CD4-positive, CD25-positive, alpha-beta regulatory T cell (primary cell): ENCODE measurements around the gene KLF13. TPM values are rescaled to one million over a fixed set of nuclear protein-coding genes. Genes with fewer than 3 reads are reported as not detected.

Experiments
- ATAC-seq, 2 donors: fragments of 150-1000 bp; cut with Tn5 transposase; one replicate each; pipeline ENCODE4 v1.10.0; 2021; ENCODE audit warnings: low read depth in 2 of 2, moderate number of reproducible peaks in 2 of 2, moderate library complexity in 1 of 2
- DNase-seq, 3 donors: peaks; one replicate each; pipeline versions ENCODE4 v3.0.0 to v3.0.0-alpha.2; 2012 to 2022; ENCODE audit warnings: mixed read lengths in 1 of 3
- H3K27ac ChIP-seq: one replicate; pipeline ENCODE4 v1.7.0; 2013; ENCODE audit warnings: mild to moderate bottlenecking, low read length; ENCODE audit not compliant: insufficient read depth, poor library complexity, severe bottlenecking
- H3K27me3 ChIP-seq: one replicate; pipeline ENCODE4 v1.7.0; 2013; ENCODE audit warnings: low read length; ENCODE audit not compliant: control insufficient read depth, insufficient read depth
- H3K36me3 ChIP-seq: one replicate; pipeline ENCODE4 v1.7.0; 2013; ENCODE audit warnings: mild to moderate bottlenecking, low read length, moderate library complexity; ENCODE audit not compliant: control insufficient read depth, insufficient read depth
- H3K4me1 ChIP-seq: 2 replicates; pipeline ENCODE4 v1.7.0; 2013; ENCODE audit warnings: mild to moderate bottlenecking, low read length; ENCODE audit not compliant: insufficient read depth, control insufficient read depth, poor library complexity, severe bottlenecking
- H3K4me3 ChIP-seq: one replicate; pipeline ENCODE4 v1.7.0; 2013; ENCODE audit warnings: low read depth, mild to moderate bottlenecking, low read length, moderate library complexity
- H3K9me3 ChIP-seq, 2 experiments: 1 replicate in 1 of 2; 2 replicates in 1 of 2; pipeline ENCODE4 v1.7.0; 2013; ENCODE audit warnings: low read length in 2 of 2, mild to moderate bottlenecking in 1 of 2, moderate library complexity in 1 of 2; ENCODE audit not compliant: control insufficient read depth in 2 of 2
- H3K27ac Mint-ChIP-seq, 3 donors: one replicate each; pipeline ENCODE4 v1.8.0; 2020 to 2022; ENCODE audit warnings: mild to moderate bottlenecking in 3 of 3, mixed read lengths in 3 of 3, moderate library complexity in 2 of 3
- H3K27me3 Mint-ChIP-seq: one replicate; pipeline ENCODE4 v1.8.0; 2022; ENCODE audit warnings: mild to moderate bottlenecking, mixed read lengths
- H3K36me3 Mint-ChIP-seq: one replicate; pipeline ENCODE4 v1.8.0; 2020; ENCODE audit warnings: mixed read lengths
- H3K4me1 Mint-ChIP-seq, 4 donors: one replicate each; pipeline ENCODE4 v1.8.0; 2020 to 2022; ENCODE audit warnings: mixed read lengths in 4 of 4, mild to moderate bottlenecking in 1 of 4
- H3K4me3 Mint-ChIP-seq, 4 donors: one replicate each; pipeline ENCODE4 v1.8.0; 2020 to 2022; ENCODE audit warnings: mild to moderate bottlenecking in 4 of 4, mixed read lengths in 4 of 4, moderate library complexity in 3 of 4
- H3K9me3 Mint-ChIP-seq, 7 donors: one replicate each; pipeline ENCODE4 v1.8.0; 2020 to 2022; ENCODE audit warnings: mixed read lengths in 7 of 7, mild to moderate bottlenecking in 3 of 7, moderate library complexity in 2 of 7
- polyA plus RNA-seq, 4 donors: library from polyadenylated mRNA; unstranded; fragments of 300-500 nt; fragmentation: Illumina TruSeq; gene quantifications; one replicate each; pipeline ENCODE4 v1.2.3, GENCODE V29; 2021
- total RNA-seq: library from RNA; stranded (reverse); gene quantifications from one replicate; pipeline ENCODE4 v1.2.3, GENCODE V29; 2022

Gene KLF13
- total and polyA plus RNA-seq, 5 donors from 2014 or later: 36.3 to 227 (median 50.4) TPM

GRCh38 chr15:31385736-31386135 is 59.1 kb downstream of the KLF13 start:
- peak overlapping the region; percentile 55 to 75 (median 67) for H3K27ac Mint-ChIP-seq
- Histone ChIP-seq H3K36me3 (peaks cover 15% of the 10 kb centered on the region), H3K4me3 (no peak overlapping the region), H3K4me1 (peaks cover 24% of the 10 kb centered on the region), H3K9me3 (no peaks in the 10 kb centered on the region), H3K27me3 (no peaks in the 10 kb centered on the region), H3K27ac (no peak overlapping the region)
- peaks cover 0 to 4% (median 0%) of the 10 kb centered on the region in 7 donors for H3K9me3 Mint-ChIP-seq
- H3K4me1 Mint-ChIP-seq: peaks cover 21 to 67% (median 45%) of the 10 kb centered on the region in 4 donors
- DNase-seq (no peak), ATAC-seq (no peak)
- H3K27me3 Mint-ChIP-seq: no peaks in the 10 kb centered on the region
- peaks cover 8% of the 10 kb centered on the region for H3K36me3 Mint-ChIP-seq
- H3K4me3 Mint-ChIP-seq: peak overlapping the region in 1 of 4 donors; percentile 58

GRCh38 chr15:31387092-31387478 is 60.5 kb downstream of the KLF13 start:
- Histone ChIP-seq H3K4me3 (no peak overlapping the region), H3K36me3 (peaks cover 3% of the 10 kb centered on the region), H3K9me3 (no peaks in the 10 kb centered on the region), H3K4me1 (peaks cover 30% of the 10 kb centered on the region), H3K27ac (no peak overlapping the region), H3K27me3 (no peaks in the 10 kb centered on the region)
- Mint-ChIP-seq H3K9me3 (peaks cover 0 to 4% (median 0%) of the 10 kb centered on the region in 7 donors), H3K4me3 (peak overlapping the region in 2 of 4 donors; percentile 18 to 69), H3K27me3 (no peaks in the 10 kb centered on the region), H3K36me3 (no peaks in the 10 kb centered on the region), H3K4me1 (peaks cover 21 to 65% (median 44%) of the 10 kb centered on the region in 4 donors), H3K27ac (peak overlapping the region in 2 of 3 donors; percentile 53 to 85)
- DNase-seq (no peak), ATAC-seq (no peak)

GRCh38 chr15:31387479-31388118 is 61.0 kb downstream of the KLF13 start:
- ATAC-seq: peak; percentile 7 to 10
- H3K9me3 Mint-ChIP-seq: peaks cover 0 to 4% (median 0%) of the 10 kb centered on the region in 7 donors
- H3K27me3 Mint-ChIP-seq: no peaks in the 10 kb centered on the region
- no peaks in the 10 kb centered on the region for H3K36me3 Mint-ChIP-seq
- DNase-seq: no peak
- Histone ChIP-seq H3K4me1 (peaks cover 34% of the 10 kb centered on the region), H3K4me3 (no peak overlapping the region), H3K27ac (no peak overlapping the region), H3K27me3 (no peaks in the 10 kb centered on the region), H3K36me3 (no peaks in the 10 kb centered on the region), H3K9me3 (no peaks in the 10 kb centered on the region)
- peak overlapping the region in 3 of 4 donors; percentile 18 to 60 (median 19) for H3K4me3 Mint-ChIP-seq
- peaks cover 21 to 64% (median 42%) of the 10 kb centered on the region in 4 donors for H3K4me1 Mint-ChIP-seq
- peak overlapping the region; percentile 85 to 93 (median 85) for H3K27ac Mint-ChIP-seq

- no peak overlapping the region for H3K27ac ChIP-seq
These were observed 62.9 kb downstream of the KLF13 start for GRCh38 chr15:31389576-31389975.

GRCh38 chr15:31390029-31390428 is 63.4 kb downstream of the KLF13 start:
- H3K27me3 Mint-ChIP-seq: peaks cover 7% of the 10 kb centered on the region
- Histone ChIP-seq H3K9me3 (no peaks in the 10 kb centered on the region), H3K4me1 (peaks cover 41% of the 10 kb centered on the region), H3K36me3 (no peaks in the 10 kb centered on the region), H3K27me3 (no peaks in the 10 kb centered on the region), H3K4me3 (no peak overlapping the region), H3K27ac (no peak overlapping the region)
- H3K9me3 Mint-ChIP-seq: peaks cover 0 to 4% (median 0%) of the 10 kb centered on the region in 7 donors
- H3K27ac Mint-ChIP-seq: peak overlapping the region in 1 of 3 donors; percentile 32
- H3K4me3 Mint-ChIP-seq: peak overlapping the region in 3 of 4 donors; percentile 9 to 60 (median 22)
- no peak for DNase-seq
- H3K4me1 Mint-ChIP-seq: peaks cover 21 to 58% (median 39%) of the 10 kb centered on the region in 4 donors
- no peaks in the 10 kb centered on the region for H3K36me3 Mint-ChIP-seq
- ATAC-seq: no peak

More at GRCh38 chr15:31389576-31389975, 62.9 kb downstream of the KLF13 start:
- Mint-ChIP-seq H3K27ac (peak overlapping the region; percentile 42 to 92 (median 81)), H3K36me3 (no peaks in the 10 kb centered on the region), H3K4me3 (peak overlapping the region in 3 of 4 donors; percentile 42 to 60 (median 48)), H3K27me3 (peaks cover 3% of the 10 kb centered on the region), H3K4me1 (peaks cover 21 to 62% (median 42%) of the 10 kb centered on the region in 4 donors), H3K9me3 (peaks cover 0 to 4% (median 0%) of the 10 kb centered on the region in 7 donors)
- no peak for ATAC-seq
- no peaks in the 10 kb centered on the region for H3K9me3 ChIP-seq
- no peak for DNase-seq
- H3K36me3 ChIP-seq: no peaks in the 10 kb centered on the region
- H3K4me1 ChIP-seq: peaks cover 41% of the 10 kb centered on the region
- no peaks in the 10 kb centered on the region for H3K27me3 ChIP-seq
- H3K4me3 ChIP-seq: no peak overlapping the region

GRCh38 chr15:31390777-31391486 is 64.3 kb downstream of the KLF13 start:
- H3K27ac ChIP-seq: no peak overlapping the region
- Mint-ChIP-seq H3K4me3 (peak overlapping the region; percentile 10 to 60 (median 30)), H3K36me3 (no peaks in the 10 kb centered on the region), H3K9me3 (peaks cover 0 to 4% (median 0%) of the 10 kb centered on the region in 7 donors), H3K4me1 (peaks cover 16 to 51% (median 35%) of the 10 kb centered on the region in 4 donors), H3K27me3 (peaks cover 7% of the 10 kb centered on the region), H3K27ac (peak overlapping the region in 2 of 3 donors; percentile 0 to 22)
- H3K4me3 ChIP-seq: no peak overlapping the region
- no peaks in the 10 kb centered on the region for H3K36me3 ChIP-seq
- ATAC-seq (no peak), DNase-seq (no peak)
- peaks cover 39% of the 10 kb centered on the region for H3K4me1 ChIP-seq
- H3K27me3 ChIP-seq: no peaks in the 10 kb centered on the region
- H3K9me3 ChIP-seq: no peaks in the 10 kb centered on the region

GRCh38 chr15:31391687-31392671 is 65.3 kb downstream of the KLF13 start:
- H3K36me3 Mint-ChIP-seq: no peaks in the 10 kb centered on the region
- H3K4me3 Mint-ChIP-seq: peak overlapping the region; percentile 86 to 95 (median 92)
- no peaks in the 10 kb centered on the region for H3K36me3 ChIP-seq
- peaks cover 29% of the 10 kb centered on the region for H3K4me1 ChIP-seq
- H3K27ac Mint-ChIP-seq: peak overlapping the region; percentile 63 to 89 (median 77)
- peaks cover 6 to 41% (median 26%) of the 10 kb centered on the region in 4 donors for H3K4me1 Mint-ChIP-seq
- H3K9me3 ChIP-seq: no peaks in the 10 kb centered on the region
- peaks cover 7% of the 10 kb centered on the region for H3K27me3 Mint-ChIP-seq
- H3K9me3 Mint-ChIP-seq: peaks cover 0 to 4% (median 0%) of the 10 kb centered on the region in 7 donors
- no peaks in the 10 kb centered on the region for H3K27me3 ChIP-seq
- H3K27ac ChIP-seq: peak overlapping the region; percentile 47
- H3K4me3 ChIP-seq: peak overlapping the region; percentile 69
- peak; percentile 84 to 85 for ATAC-seq
- DNase-seq: peak; percentile 74 to 76 (median 75)
